ENCODE data around the gene TSPAN6.

- TF ChIP-seq CTCF (IDR thresholded peaks at IDR 0.05) (no peak), POLR2AphosphoS5 (IDR thresholded peaks at IDR 0.05) (no peak)
Observed at GRCh38 chrX:100672966-100673365, 36.4 kb upstream of the TSPAN6 start.
